ENCODE data around the gene CAND2.

GRCh38 chr3:12832350-12833221 lies 36.1 kb downstream of the CAND2 start:
- TF ChIP-seq CTCF (IDR thresholded peaks at IDR 0.05) = no peak
- TF ChIP-seq POLR2AphosphoS5 (IDR thresholded peaks at IDR 0.05) = no peak
